Measurements from ENCODE around the gene ST8SIA5. TPM values are rescaled to one million over a fixed set of nuclear protein-coding genes. Genes with fewer than 3 reads are reported as not detected.

Gene ST8SIA5
- total and polyA plus RNA-seq, 10 of the 15 experiments (the other 5 are each of a cell fraction or from before 2014, with no cell fraction given): 0.02 to 0.32 (median 0.12) TPM; not detected in 1

DNA sequence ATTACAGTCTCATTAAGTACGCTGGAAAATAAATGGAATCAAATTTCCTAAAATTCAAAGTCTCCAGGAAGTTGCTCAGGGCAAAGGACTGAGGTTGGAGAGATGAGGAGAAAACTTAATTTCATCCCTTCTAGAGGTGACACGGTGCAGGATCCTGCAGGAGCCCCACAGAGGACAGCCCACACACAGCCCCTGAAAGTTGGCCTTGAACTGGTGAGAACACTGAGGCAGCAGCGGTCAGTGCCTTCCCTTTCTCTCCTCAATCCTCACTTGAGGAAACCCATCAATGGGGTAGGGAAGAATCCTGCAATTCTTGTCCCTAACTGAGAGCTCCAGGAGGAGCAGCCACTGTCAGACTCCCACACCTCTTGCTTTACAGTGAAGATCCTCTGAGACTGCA lies 137.3 kb downstream of the ST8SIA5 start:
- Histone ChIP-seq H3K4me2 (ENCODE audit: control insufficient read depth, insufficient read depth) (no peak overlapping the region), H3K27me3 (replicated peaks in 1 of 2; ENCODE audit: control insufficient read depth in 2 of 2, insufficient read depth in 2 of 2, low read length in 1 of 2) (no peaks in the 10 kb centered on the region), H3K9me3 (replicated peaks; ENCODE audit: control insufficient read depth, insufficient read depth, low read length) (no peaks in the 10 kb centered on the region), H4K20me1 (ENCODE audit: control insufficient read depth, insufficient read depth) (no peaks in the 10 kb centered on the region), H3K79me2 (ENCODE audit: control insufficient read depth, insufficient read depth, low read length) (no peaks in the 10 kb centered on the region), H2AFZ (ENCODE audit: control insufficient read depth, low read depth, low read length) (no peak overlapping the region), H3K36me3 (ENCODE audit: control insufficient read depth in 2 of 2, insufficient read depth in 2 of 2, low read length in 1 of 2) (no peaks in the 10 kb centered on the region), H3K4me3 (no peak overlapping the region), H3K4me1 (ENCODE audit: control insufficient read depth, insufficient read depth, low read length) (no peaks in the 10 kb centered on the region), H3K9ac (ENCODE audit: control insufficient read depth, insufficient read depth, low read length) (no peak overlapping the region), H3K27ac (ENCODE audit: control insufficient read depth, insufficient read depth) (no peak overlapping the region)
- CTCF ChIA-PET: interaction anchor here (0.8 kb wide), 1 partner anchor 8 kb away, joined by 3 read pairs; no protein-coding TSS in a partner anchor
- ATAC-seq: no peak
- WGBS (ENCODE audit: insufficient coverage, insufficient replicate concordance, low lambda C conversion rate, missing lambda C conversion rate): 0% methylated on average over 3 of the region's 3 CpGs
- FAIRE-seq: no peak
- in situ Hi-C loops (cut with MboI) (no loop called here), intact Hi-C loops (cut with micrococcal nuclease; ENCODE audit: unreplicated experiment) (no loop called here)
- no TSS peak for BruUV-seq (replicated peaks)
- no peak for DNase-seq (ENCODE audit: low read depth, low spot score)
- RAD21 ChIA-PET (ENCODE audit: unreplicated experiment): no interaction called here
- SMC1A ChIA-PET (ENCODE audit: uncharacterized antibody, unreplicated experiment): interaction anchor here (0.7 kb wide), 1 partner anchor 93 kb away, joined by 3 read pairs; no protein-coding TSS in a partner anchor
- POLR2A ChIA-PET: no interaction called here
- no peak for TF ChIP-seq ZNF622 (IDR thresholded peaks at IDR 0.05)
- no peak for TF ChIP-seq RB1 (IDR thresholded peaks at IDR 0.05; ENCODE audit: borderline replicate concordance)
- no peak for TF ChIP-seq CBFB (IDR thresholded peaks at IDR 0.05; ENCODE audit: low read depth)
- no peak for TF ChIP-seq SREBF2 (IDR thresholded peaks at IDR 0.05; ENCODE audit: low read length)
- no peak for TF ChIP-seq KAT2A (conservative IDR thresholded peaks at IDR 0.05; ENCODE audit: control insufficient read depth, low read depth, low read length)
- TF ChIP-seq NBN (IDR thresholded peaks at IDR 0.05): no peak
- TF ChIP-seq TARDBP (IDR thresholded peaks at IDR 0.05; ENCODE audit: borderline replicate concordance): no peak
- no peak for TF ChIP-seq ZBED1 (IDR thresholded peaks at IDR 0.05; ENCODE audit: borderline replicate concordance)
- TF ChIP-seq, protein P1, sequence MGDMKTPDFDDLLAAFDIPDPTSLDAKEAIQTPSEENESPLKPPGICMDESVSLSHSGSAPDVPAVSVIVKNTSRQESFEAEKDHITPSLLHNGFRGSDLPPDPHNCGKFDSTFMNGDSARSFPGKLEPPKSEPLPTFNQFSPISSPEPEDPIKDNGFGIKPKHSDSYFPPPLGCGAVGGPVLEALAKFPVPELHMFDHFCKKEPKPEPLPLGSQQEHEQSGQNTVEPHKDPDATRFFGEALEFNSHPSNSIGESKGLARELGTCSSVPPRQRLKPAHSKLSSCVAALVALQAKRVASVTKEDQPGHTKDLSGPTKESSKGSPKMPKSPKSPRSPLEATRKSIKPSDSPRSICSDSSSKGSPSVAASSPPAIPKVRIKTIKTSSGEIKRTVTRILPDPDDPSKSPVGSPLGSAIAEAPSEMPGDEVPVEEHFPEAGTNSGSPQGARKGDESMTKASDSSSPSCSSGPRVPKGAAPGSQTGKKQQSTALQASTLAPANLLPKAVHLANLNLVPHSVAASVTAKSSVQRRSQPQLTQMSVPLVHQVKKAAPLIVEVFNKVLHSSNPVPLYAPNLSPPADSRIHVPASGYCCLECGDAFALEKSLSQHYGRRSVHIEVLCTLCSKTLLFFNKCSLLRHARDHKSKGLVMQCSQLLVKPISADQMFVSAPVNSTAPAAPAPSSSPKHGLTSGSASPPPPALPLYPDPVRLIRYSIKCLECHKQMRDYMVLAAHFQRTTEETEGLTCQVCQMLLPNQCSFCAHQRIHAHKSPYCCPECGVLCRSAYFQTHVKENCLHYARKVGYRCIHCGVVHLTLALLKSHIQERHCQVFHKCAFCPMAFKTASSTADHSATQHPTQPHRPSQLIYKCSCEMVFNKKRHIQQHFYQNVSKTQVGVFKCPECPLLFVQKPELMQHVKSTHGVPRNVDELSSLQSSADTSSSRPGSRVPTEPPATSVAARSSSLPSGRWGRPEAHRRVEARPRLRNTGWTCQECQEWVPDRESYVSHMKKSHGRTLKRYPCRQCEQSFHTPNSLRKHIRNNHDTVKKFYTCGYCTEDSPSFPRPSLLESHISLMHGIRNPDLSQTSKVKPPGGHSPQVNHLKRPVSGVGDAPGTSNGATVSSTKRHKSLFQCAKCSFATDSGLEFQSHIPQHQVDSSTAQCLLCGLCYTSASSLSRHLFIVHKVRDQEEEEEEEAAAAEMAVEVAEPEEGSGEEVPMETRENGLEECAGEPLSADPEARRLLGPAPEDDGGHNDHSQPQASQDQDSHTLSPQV (IDR thresholded peaks at IDR 0.05): no peak
- TF ChIP-seq ZSCAN29 (IDR thresholded peaks at IDR 0.05): no peak
- TF ChIP-seq TCF12 (IDR thresholded peaks at IDR 0.05; ENCODE audit: low read depth, low read length): no peak
- TF ChIP-seq, protein P2, sequence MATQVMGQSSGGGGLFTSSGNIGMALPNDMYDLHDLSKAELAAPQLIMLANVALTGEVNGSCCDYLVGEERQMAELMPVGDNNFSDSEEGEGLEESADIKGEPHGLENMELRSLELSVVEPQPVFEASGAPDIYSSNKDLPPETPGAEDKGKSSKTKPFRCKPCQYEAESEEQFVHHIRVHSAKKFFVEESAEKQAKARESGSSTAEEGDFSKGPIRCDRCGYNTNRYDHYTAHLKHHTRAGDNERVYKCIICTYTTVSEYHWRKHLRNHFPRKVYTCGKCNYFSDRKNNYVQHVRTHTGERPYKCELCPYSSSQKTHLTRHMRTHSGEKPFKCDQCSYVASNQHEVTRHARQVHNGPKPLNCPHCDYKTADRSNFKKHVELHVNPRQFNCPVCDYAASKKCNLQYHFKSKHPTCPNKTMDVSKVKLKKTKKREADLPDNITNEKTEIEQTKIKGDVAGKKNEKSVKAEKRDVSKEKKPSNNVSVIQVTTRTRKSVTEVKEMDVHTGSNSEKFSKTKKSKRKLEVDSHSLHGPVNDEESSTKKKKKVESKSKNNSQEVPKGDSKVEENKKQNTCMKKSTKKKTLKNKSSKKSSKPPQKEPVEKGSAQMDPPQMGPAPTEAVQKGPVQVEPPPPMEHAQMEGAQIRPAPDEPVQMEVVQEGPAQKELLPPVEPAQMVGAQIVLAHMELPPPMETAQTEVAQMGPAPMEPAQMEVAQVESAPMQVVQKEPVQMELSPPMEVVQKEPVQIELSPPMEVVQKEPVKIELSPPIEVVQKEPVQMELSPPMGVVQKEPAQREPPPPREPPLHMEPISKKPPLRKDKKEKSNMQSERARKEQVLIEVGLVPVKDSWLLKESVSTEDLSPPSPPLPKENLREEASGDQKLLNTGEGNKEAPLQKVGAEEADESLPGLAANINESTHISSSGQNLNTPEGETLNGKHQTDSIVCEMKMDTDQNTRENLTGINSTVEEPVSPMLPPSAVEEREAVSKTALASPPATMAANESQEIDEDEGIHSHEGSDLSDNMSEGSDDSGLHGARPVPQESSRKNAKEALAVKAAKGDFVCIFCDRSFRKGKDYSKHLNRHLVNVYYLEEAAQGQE (IDR thresholded peaks at IDR 0.05; ENCODE audit: low read depth, low read length): no peak
- TF ChIP-seq, protein P3, sequence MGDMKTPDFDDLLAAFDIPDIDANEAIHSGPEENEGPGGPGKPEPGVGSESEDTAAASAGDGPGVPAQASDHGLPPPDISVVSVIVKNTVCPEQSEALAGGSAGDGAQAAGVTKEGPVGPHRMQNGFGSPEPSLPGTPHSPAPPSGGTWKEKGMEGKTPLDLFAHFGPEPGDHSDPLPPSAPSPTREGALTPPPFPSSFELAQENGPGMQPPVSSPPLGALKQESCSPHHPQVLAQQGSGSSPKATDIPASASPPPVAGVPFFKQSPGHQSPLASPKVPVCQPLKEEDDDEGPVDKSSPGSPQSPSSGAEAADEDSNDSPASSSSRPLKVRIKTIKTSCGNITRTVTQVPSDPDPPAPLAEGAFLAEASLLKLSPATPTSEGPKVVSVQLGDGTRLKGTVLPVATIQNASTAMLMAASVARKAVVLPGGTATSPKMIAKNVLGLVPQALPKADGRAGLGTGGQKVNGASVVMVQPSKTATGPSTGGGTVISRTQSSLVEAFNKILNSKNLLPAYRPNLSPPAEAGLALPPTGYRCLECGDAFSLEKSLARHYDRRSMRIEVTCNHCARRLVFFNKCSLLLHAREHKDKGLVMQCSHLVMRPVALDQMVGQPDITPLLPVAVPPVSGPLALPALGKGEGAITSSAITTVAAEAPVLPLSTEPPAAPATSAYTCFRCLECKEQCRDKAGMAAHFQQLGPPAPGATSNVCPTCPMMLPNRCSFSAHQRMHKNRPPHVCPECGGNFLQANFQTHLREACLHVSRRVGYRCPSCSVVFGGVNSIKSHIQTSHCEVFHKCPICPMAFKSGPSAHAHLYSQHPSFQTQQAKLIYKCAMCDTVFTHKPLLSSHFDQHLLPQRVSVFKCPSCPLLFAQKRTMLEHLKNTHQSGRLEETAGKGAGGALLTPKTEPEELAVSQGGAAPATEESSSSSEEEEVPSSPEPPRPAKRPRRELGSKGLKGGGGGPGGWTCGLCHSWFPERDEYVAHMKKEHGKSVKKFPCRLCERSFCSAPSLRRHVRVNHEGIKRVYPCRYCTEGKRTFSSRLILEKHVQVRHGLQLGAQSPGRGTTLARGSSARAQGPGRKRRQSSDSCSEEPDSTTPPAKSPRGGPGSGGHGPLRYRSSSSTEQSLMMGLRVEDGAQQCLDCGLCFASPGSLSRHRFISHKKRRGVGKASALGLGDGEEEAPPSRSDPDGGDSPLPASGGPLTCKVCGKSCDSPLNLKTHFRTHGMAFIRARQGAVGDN (IDR thresholded peaks at IDR 0.05): no peak
- no peak for TF ChIP-seq BRCA1 (IDR thresholded peaks at IDR 0.05; ENCODE audit: low read depth, low read length)
- TF ChIP-seq BHLHE40 (IDR thresholded peaks at IDR 0.05; ENCODE audit: borderline replicate concordance in 1 of 2, low read depth in 2 of 2, low read length in 1 of 2): no peak
